HepG2 (cell line): ENCODE data around the gene LSS. TPM values are rescaled to one million over a fixed set of nuclear protein-coding genes. Genes with fewer than 3 reads are reported as not detected.
A peak's percentile ranks its signal among the peaks of the same experiment; 100 is the strongest.

Experiments
- ADNP ChIP-seq: sonication (generic); formaldehyde crosslinking; IDR thresholded peaks from 2 replicates; pipeline ENCODE4 v1.4.0; 2020; ENCODE audit warnings: missing genetic modification reagents
- ARNTL ChIP-seq: sonication (generic); formaldehyde crosslinking; IDR thresholded peaks from 2 replicates; pipeline ENCODE4 v1.4.0; 2020; ENCODE audit warnings: mild to moderate bottlenecking, missing genetic modification reagents
- CCDC6 ChIP-seq: sonication (generic); formaldehyde crosslinking; IDR thresholded peaks from 2 replicates; pipeline ENCODE4 v1.8.1; 2022; ENCODE audit warnings: mild to moderate bottlenecking, missing genetic modification reagents, moderate library complexity
- DNMT1 ChIP-seq: sonication (generic); formaldehyde crosslinking; IDR thresholded peaks from 2 replicates; pipeline ENCODE4 v1.5.1; 2020; ENCODE audit warnings: mild to moderate bottlenecking, missing genetic modification reagents
- HDAC1 ChIP-seq: sonication (generic); formaldehyde crosslinking; IDR thresholded peaks from 2 replicates; pipeline ENCODE4 v1.5.1; 2020; ENCODE audit warnings: mild to moderate bottlenecking, missing genetic modification reagents
- HNRNPUL1 ChIP-seq: fragments of 200-400 bp; formaldehyde crosslinking; IDR thresholded peaks from 2 replicates; pipeline ENCODE4 v1.6.1; 2017; ENCODE audit warnings: low read depth, mild to moderate bottlenecking, low read length, moderate library complexity
- HOXA5 ChIP-seq: sonication (generic); formaldehyde crosslinking; IDR thresholded peaks from 2 replicates; pipeline ENCODE4 v1.4.0; 2020; ENCODE audit warnings: missing genetic modification reagents
- MED8 ChIP-seq: sonication (generic); formaldehyde crosslinking; IDR thresholded peaks from 2 replicates; pipeline ENCODE4 v1.8.1; 2023; ENCODE audit warnings: mild to moderate bottlenecking, missing genetic modification reagents; ENCODE audit not compliant: insufficient replicate concordance
- MEF2D ChIP-seq: sonication (generic); formaldehyde crosslinking; IDR thresholded peaks from 2 replicates; pipeline ENCODE4 v1.5.1; 2020; ENCODE audit warnings: mild to moderate bottlenecking, missing genetic modification reagents
- NFIC ChIP-seq: IDR thresholded peaks from 2 replicates; pipeline ENCODE4 v1.6.1; 2012; ENCODE audit warnings: mild to moderate bottlenecking, low read length, inconsistent platforms
- RXRB ChIP-seq: IDR thresholded peaks from 2 replicates; pipeline ENCODE4 v1.6.1; 2016; ENCODE audit warnings: borderline replicate concordance, missing genetic modification reagents, missing compliant biosample characterization
- SALL2 ChIP-seq: sonication (generic); formaldehyde crosslinking; IDR thresholded peaks from 2 replicates; pipeline ENCODE4 v1.8.1; 2023; ENCODE audit warnings: mild to moderate bottlenecking, missing genetic modification reagents, inconsistent platforms
- SAP130 ChIP-seq: IDR thresholded peaks from 2 replicates; pipeline ENCODE4 v1.6.1; 2016; ENCODE audit warnings: low read depth
- SIN3A ChIP-seq: IDR thresholded peaks from 2 replicates; pipeline ENCODE4 v1.6.1; 2011; ENCODE audit warnings: low read depth, mild to moderate bottlenecking, control low read depth, low read length, borderline replicate concordance
- TP53 ChIP-seq: sonication (generic); formaldehyde crosslinking; conservative IDR thresholded peaks from 2 replicates; pipeline ENCODE4 v1.4.0; 2020; ENCODE audit warnings: missing genetic modification reagents
- ZBTB3 ChIP-seq: sonication (generic); formaldehyde crosslinking; IDR thresholded peaks from 2 replicates; pipeline ENCODE4 v1.4.0; 2020; ENCODE audit warnings: low read depth, mild to moderate bottlenecking, moderate library complexity, missing genetic modification reagents, borderline replicate concordance
- ZBTB38 ChIP-seq: sonication (generic); formaldehyde crosslinking; IDR thresholded peaks from 2 replicates; pipeline ENCODE4 v1.5.1; 2020; ENCODE audit warnings: mild to moderate bottlenecking, missing genetic modification reagents
- ZNF263 ChIP-seq: sonication (generic); formaldehyde crosslinking; IDR thresholded peaks from 2 replicates; pipeline ENCODE4 v1.4.0; 2020; ENCODE audit warnings: missing genetic modification reagents
- ZNF280B ChIP-seq: sonication (generic); formaldehyde crosslinking; IDR thresholded peaks from 2 replicates; pipeline ENCODE4 v1.5.0; 2020; ENCODE audit warnings: missing genetic modification reagents, mild to moderate bottlenecking, borderline replicate concordance
- ZNF331 ChIP-seq: sonication (generic); formaldehyde crosslinking; IDR thresholded peaks from 2 replicates; pipeline ENCODE4 v1.4.0; 2020; ENCODE audit warnings: missing genetic modification reagents
- ZNF335 ChIP-seq: sonication (generic); formaldehyde crosslinking; IDR thresholded peaks from 2 replicates; pipeline ENCODE4 v1.4.0; 2020; ENCODE audit warnings: missing genetic modification reagents
- ZNF432 ChIP-seq: sonication (generic); formaldehyde crosslinking; IDR thresholded peaks from 2 replicates; pipeline ENCODE4 v1.5.0; 2020; ENCODE audit warnings: missing genetic modification reagents, mild to moderate bottlenecking, borderline replicate concordance
- ZNF549 ChIP-seq: sonication (generic); formaldehyde crosslinking; IDR thresholded peaks from 2 replicates; pipeline ENCODE4 v1.5.0; 2020; ENCODE audit warnings: missing genetic modification reagents
- ZNF552 ChIP-seq: sonication (generic); formaldehyde crosslinking; IDR thresholded peaks from 2 replicates; pipeline ENCODE4 v1.9.0; 2022; ENCODE audit warnings: missing genetic modification reagents, mild to moderate bottlenecking, borderline replicate concordance
- ZNF629 ChIP-seq: sonication (generic); formaldehyde crosslinking; conservative IDR thresholded peaks from 2 replicates; pipeline ENCODE4 v1.5.0; 2020; ENCODE audit warnings: missing genetic modification reagents
- ZNF782 ChIP-seq: sonication (generic); formaldehyde crosslinking; IDR thresholded peaks from 2 replicates; pipeline ENCODE4 v1.4.0; 2020; ENCODE audit warnings: missing genetic modification reagents, mild to moderate bottlenecking, borderline replicate concordance
- ZNF839 ChIP-seq: sonication (generic); formaldehyde crosslinking; IDR thresholded peaks from 2 replicates; pipeline ENCODE4 v1.4.0; 2020; ENCODE audit warnings: missing genetic modification reagents, mild to moderate bottlenecking, borderline replicate concordance
- ZSCAN21 ChIP-seq: sonication (generic); formaldehyde crosslinking; IDR thresholded peaks from 2 replicates; pipeline ENCODE4 v1.8.0; 2022; ENCODE audit warnings: mild to moderate bottlenecking, missing genetic modification reagents, moderate library complexity, borderline replicate concordance
- polyA plus RNA-seq, 8 experiments: library from polyadenylated mRNA; depleted of rRNA in 3 of 8; stranded (reverse) in 7 of 8; unstranded in 1 of 8; fragments of >200 nt; fragmentation: Illumina TruSeq in 4 of 8; extraction: Trizol in 4 of 8; gene quantifications; 2 replicates each; pipeline versions ENCODE4 v1.2.1 to v1.2.3, GENCODE V29; 2011 to 2016; ENCODE audit warnings: low read depth in 4 of 8, missing spikeins in 1 of 8, mixed read lengths in 1 of 8; ENCODE audit not compliant: insufficient read depth in 1 of 8
- total RNA-seq, 5 experiments: library from RNA; depleted of rRNA; stranded (reverse); fragments of >200 nt; fragmentation: Illumina TruSeq; extraction: Trizol; gene quantifications; 2 replicates each; pipeline ENCODE4 v1.2.3, GENCODE V29; 2016; ENCODE audit warnings: low read depth in 1 of 5

The LSS gene
- total and polyA plus RNA-seq, 2 of the 13 experiments (the other 11 are each of a cell fraction or from before 2014, with no cell fraction given): 72.6 to 113 TPM

GRCh38 chr21:46228345-46229051 is at the start of gene LSS (continued):
- TF ChIP-seq ZNF263 (CRISPR knock-in tag) (peak; percentile 51), ZNF552 (CRISPR knock-in tag) (no peak), TP53 (CRISPR knock-in tag) (no peak), ZNF335 (no peak), HNRNPUL1 (no peak), SALL2 (peak; percentile 60; the same call in 1 of the 2 replicates), MED8 (CRISPR knock-in tag) (no peak), ZBTB38 (CRISPR knock-in tag) (0 out of 2 replicates have a peak, but pooled peaks have one; percentile 50), ZNF839 (0 out of 2 replicates have a peak, but pooled peaks have one; percentile 25), ZNF629 (CRISPR knock-in tag) (no peak), ZNF432 (CRISPR knock-in tag) (no peak), SAP130 (peak; percentile 91), DNMT1 (CRISPR knock-in tag) (0 out of 2 replicates have a peak, but pooled peaks have one; percentile 65), ZNF782 (CRISPR knock-in tag) (peak; percentile 28; the same call in 1 of the 2 replicates), ARNTL (0 out of 2 replicates have a peak, but pooled peaks have one; percentile 52), ZSCAN21 (CRISPR knock-in tag) (peak; percentile 76; the same call in 1 of the 2 replicates), SIN3A (peak; percentile 43), HOXA5 (CRISPR knock-in tag) (peak; percentile 79; the same call in 1 of the 2 replicates), NFIC (no peak), ZNF331 (0 out of 2 replicates have a peak, but pooled peaks have one; percentile 7), ZNF549 (CRISPR knock-in tag) (no peak), RXRB (CRISPR knock-in tag) (0 out of 2 replicates have a peak, but pooled peaks have one; percentile 14), HDAC1 (CRISPR knock-in tag) (peak; percentile 84), MEF2D (CRISPR knock-in tag) (0 out of 2 replicates have a peak, but pooled peaks have one; percentile 25), ZNF280B (0 out of 2 replicates have a peak, but pooled peaks have one; percentile 58), CCDC6 (CRISPR knock-in tag) (0 out of 2 replicates have a peak, but pooled peaks have one; percentile 13), ADNP (no peak), ZBTB3 (0 out of 2 replicates have a peak, but pooled peaks have one; percentile 3)
